GM13977 (cell line): Measurements from ENCODE around the gene AHRR.
A peak's percentile ranks its signal among the peaks of the same experiment; 100 is the strongest.
"Not testable (repeated sequence)": the region's sequence is repeated elsewhere in the genome, so short reads cannot be mapped to it uniquely, and the experiment has no call there.

Experiments used
- DNase-seq: peaks from one replicate; pipeline ENCODE4 v3.0.0; 2012; ENCODE audit warnings: low spot score
- in situ Hi-C: fragments of 300-500 bp; cut with MboI; formaldehyde crosslinking; loops from one replicate; pipeline ENCODE4 v1.12.0; 2022; ENCODE audit warnings: low sequenced_read_pairs, low pct_unique_long_range_greater_than_20kb, mixed read lengths, inconsistent platforms; ENCODE audit not compliant: unreplicated experiment
- TF ChIP-seq, protein P1 (sequence below): IDR thresholded peaks from 2 replicates; pipeline ENCODE4 v1.5.1; 2012; ENCODE audit warnings: mild to moderate bottlenecking, control low read depth; ENCODE audit not compliant: insufficient read depth; ENCODE audit errors: extremely low read depth, missing control alignments

Gene AHRR

GRCh38 chr5:411728-412127, 90.2 kb downstream of the AHRR start:
- in situ Hi-C loops = no loop called here
- DNase-seq = no peak
- TF ChIP-seq, protein P1, sequence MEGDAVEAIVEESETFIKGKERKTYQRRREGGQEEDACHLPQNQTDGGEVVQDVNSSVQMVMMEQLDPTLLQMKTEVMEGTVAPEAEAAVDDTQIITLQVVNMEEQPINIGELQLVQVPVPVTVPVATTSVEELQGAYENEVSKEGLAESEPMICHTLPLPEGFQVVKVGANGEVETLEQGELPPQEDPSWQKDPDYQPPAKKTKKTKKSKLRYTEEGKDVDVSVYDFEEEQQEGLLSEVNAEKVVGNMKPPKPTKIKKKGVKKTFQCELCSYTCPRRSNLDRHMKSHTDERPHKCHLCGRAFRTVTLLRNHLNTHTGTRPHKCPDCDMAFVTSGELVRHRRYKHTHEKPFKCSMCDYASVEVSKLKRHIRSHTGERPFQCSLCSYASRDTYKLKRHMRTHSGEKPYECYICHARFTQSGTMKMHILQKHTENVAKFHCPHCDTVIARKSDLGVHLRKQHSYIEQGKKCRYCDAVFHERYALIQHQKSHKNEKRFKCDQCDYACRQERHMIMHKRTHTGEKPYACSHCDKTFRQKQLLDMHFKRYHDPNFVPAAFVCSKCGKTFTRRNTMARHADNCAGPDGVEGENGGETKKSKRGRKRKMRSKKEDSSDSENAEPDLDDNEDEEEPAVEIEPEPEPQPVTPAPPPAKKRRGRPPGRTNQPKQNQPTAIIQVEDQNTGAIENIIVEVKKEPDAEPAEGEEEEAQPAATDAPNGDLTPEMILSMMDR = no peak

DNA sequence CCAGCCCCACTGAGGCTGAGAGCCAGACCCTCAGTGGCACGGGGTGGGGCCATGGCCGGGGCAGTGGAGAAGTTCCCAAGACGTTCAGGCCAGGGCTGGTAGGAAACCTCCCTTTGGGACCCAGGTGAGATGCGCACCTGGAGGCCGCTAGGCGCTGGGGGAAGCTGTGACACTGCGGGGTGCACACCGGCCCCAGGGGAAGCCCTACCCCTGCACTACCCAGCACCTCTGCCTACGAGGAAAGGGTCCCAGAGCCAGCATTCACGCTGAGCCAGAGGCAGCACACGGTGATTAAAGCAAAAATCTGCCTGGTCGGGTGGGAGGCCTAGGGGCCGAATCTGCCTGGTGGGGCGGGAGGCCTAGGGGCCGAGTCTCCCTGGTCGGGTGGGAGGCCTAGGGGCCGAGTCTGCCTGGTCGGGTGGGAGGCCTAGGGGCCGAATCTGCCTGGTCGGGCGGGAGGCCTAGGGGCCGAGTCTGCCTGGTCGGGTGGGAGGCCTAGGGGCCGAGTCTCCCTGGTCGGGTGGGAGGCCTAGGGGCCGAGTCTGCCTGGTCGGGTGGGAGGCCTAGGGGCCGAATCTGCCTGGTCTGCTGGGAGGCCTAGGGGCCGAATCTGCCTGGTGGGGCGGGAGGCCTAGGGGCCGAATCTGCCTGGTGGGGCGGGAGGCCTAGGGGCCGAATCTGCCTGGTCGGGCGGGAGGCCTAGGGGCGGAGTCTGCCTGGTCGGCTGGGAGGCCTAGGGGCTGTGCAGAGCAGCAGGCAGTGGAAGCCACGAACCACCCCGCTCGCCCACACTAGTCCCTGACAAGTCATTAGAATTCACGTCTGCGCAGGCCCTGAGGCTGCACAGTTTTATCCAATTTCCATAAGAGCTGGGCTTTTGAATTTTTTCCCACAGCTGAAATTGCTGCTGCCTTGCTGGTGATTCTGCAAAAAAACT, 93.7 kb downstream of the AHRR start:
- DNase-seq, in situ Hi-C loops: not testable (repeated sequence)

DNA sequence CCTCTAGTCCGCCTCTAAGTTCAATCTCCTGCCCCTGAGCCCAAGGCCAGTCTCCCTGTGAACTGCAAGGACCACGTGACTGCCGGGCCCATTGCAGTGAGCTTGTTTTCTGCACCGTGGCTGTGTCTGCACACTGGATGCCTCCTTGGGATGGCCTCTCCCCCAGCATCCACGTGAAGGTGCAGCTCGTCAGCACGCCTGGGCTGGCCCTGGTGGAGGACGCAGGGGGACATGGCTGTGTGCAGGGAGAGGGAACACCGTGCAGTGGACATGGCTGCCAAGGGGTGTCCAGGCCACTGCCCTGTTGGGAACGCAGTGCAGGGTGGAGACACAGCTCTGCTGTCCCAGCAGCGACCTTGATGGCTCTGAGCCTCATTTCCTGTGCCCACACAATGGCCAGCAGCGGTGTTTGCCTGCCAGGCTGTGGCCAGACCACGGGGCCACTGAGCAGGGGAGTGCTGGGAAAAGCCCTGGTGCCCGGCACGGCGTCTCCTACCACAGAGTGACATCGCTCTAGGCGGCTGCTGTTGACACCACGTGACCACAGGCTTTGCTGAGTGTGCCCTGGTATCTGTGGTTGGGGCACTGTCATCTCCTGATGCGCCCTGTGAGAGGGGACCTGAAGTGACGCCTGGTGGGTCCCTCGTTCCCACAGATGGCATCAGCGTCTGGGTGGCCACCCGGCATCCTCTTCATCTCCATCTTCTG, 94.6 kb downstream of the AHRR start:
- in situ Hi-C loops = no loop called here
- TF ChIP-seq, protein P1 = no peak
- DNase-seq = peak; percentile 12

- in situ Hi-C loops = no loop called here
- TF ChIP-seq, protein P1 = no peak
- DNase-seq = no peak
These were observed 95.1 kb downstream of the AHRR start for GRCh38 chr5:416636-416960.

GRCh38 chr5:417301-418161, 96.0 kb downstream of the AHRR start:
- no peak for DNase-seq
- TF ChIP-seq, protein P1 = no peak
- in situ Hi-C loops = no loop called here

DNA sequence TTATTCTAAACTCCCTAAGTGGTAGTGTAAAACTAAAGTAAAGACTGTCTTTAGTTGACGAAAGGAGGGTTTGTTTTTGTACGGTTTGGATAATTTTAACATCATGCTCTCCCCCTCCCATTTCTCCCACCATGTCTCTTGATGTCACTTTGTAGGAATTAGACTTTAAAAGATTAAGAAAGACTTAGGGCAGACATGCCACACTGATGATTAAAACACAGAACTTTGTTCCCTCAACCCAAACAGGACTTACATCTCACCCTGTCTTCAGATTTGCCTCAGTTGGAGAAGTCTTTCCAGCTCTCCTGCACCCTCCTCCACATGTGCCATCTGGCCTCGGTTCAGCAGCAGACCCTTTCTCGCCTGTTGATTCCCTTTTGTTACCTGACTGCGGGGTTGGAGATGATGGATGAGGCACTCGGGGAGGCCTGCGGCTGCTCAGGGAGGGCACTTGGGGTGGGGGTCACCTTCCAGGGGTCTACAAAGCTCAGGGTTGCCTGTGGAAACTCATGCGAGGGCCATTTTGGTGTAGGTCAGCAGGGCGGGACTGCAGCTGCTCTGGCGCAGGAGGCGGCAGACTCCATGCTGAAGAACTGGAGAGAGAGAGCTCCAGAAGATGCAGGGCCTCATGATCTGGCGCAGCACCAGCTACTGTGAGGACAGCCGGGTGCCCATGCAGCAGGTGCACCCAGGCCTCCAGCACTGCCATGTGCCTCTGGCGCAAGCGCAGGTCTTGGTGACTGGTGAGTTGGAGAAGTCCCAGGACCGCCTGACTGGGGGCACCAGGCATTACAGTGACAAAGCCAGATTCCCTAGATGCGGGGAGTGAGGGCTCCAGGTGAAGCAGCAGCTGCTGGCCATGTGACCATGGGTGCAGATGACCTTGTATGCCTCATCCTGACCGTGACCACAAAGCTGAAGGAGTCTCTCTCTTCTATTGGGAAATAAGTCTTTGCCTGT, 96.9 kb downstream of the AHRR start:
- no peak for DNase-seq
- in situ Hi-C loops = no loop called here
- TF ChIP-seq, protein P1 = no peak
